Measurements from ENCODE around the gene PRICKLE2. TPM values are rescaled to one million over a fixed set of nuclear protein-coding genes. Genes with fewer than 3 reads are reported as not detected.

Gene PRICKLE2
- total RNA-seq, 1 donor from 2014 or later: not detected

GRCh38 chr3:64262574-64263114 is 37.4 kb upstream of the PRICKLE2 start:
- H3K27ac Mint-ChIP-seq: no peak overlapping the region
- no peak overlapping the region for H3K4me3 Mint-ChIP-seq
- no peak for DNase-seq (ENCODE audit: low spot score)
- intact Hi-C loops (cut with micrococcal nuclease): no loop called here
- H3K27me3 Mint-ChIP-seq (ENCODE audit: insufficient read depth): peaks cover 11% of the 10 kb centered on the region
- no peaks in the 10 kb centered on the region for H3K36me3 Mint-ChIP-seq (ENCODE audit: low read depth)
- no peaks in the 10 kb centered on the region for H3K9me3 Mint-ChIP-seq
- H3K4me1 Mint-ChIP-seq (ENCODE audit: low read depth): no peaks in the 10 kb centered on the region

- Mint-ChIP-seq H3K36me3 (ENCODE audit: low read depth) (no peaks in the 10 kb centered on the region), H3K4me3 (no peak overlapping the region), H3K9me3 (no peaks in the 10 kb centered on the region), H3K27ac (no peak overlapping the region), H3K27me3 (ENCODE audit: insufficient read depth) (no peaks in the 10 kb centered on the region), H3K4me1 (ENCODE audit: low read depth) (no peaks in the 10 kb centered on the region)
- intact Hi-C loops (cut with micrococcal nuclease): no loop called here
- no peak for DNase-seq (ENCODE audit: low spot score)
These were observed 35.2 kb upstream of the PRICKLE2 start for GRCh38 chr3:64260431-64260830.

GRCh38 chr3:64259636-64260035 is 34.4 kb upstream of the PRICKLE2 start:
- no peaks in the 10 kb centered on the region for H3K36me3 Mint-ChIP-seq (ENCODE audit: low read depth)
- H3K9me3 Mint-ChIP-seq: no peaks in the 10 kb centered on the region
- no peaks in the 10 kb centered on the region for H3K27me3 Mint-ChIP-seq (ENCODE audit: insufficient read depth)
- H3K27ac Mint-ChIP-seq: no peak overlapping the region
- no peak overlapping the region for H3K4me3 Mint-ChIP-seq
- no peak for DNase-seq (ENCODE audit: low spot score)
- intact Hi-C loops (cut with micrococcal nuclease): no loop called here
- H3K4me1 Mint-ChIP-seq (ENCODE audit: low read depth): no peaks in the 10 kb centered on the region

DNA sequence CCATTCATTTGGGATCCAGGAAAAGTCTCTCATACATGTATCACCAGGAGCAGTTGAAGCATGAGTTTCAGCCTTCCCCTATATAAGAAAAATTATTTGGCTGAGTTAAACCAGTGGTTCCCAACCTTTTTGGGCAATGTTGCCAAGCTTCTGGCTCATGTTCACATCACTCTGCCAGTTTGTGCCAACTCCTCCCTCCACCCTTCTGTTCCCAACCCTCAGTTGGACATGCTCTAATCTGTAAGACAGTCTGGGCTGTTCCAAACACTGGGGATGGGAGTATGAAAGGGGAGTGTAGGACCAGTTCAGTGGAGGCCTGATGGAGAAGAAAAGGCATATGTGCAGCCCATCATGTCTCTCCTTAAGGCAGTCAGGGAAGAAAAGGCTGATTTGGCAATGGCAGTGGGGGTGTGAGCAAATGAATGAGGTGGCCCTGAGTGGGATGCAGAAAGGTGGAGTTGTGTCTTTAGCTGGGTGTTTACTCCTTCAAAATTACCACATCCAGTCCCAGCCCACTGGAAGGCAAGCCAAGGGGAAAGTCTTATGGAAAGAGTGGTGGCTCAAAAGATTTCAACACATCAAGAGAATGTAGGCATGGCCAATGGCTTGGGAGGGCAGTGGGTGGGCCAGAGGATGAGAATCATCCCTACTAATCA is 32.0 kb upstream of the PRICKLE2 start:
- H3K27me3 Mint-ChIP-seq (ENCODE audit: insufficient read depth): no peaks in the 10 kb centered on the region
- no peaks in the 10 kb centered on the region for H3K4me1 Mint-ChIP-seq (ENCODE audit: low read depth)
- no peaks in the 10 kb centered on the region for H3K36me3 Mint-ChIP-seq (ENCODE audit: low read depth)
- no peak overlapping the region for H3K27ac Mint-ChIP-seq
- no peaks in the 10 kb centered on the region for H3K9me3 Mint-ChIP-seq
- no peak for DNase-seq (ENCODE audit: low spot score)
- intact Hi-C loops (cut with micrococcal nuclease): no loop called here
- H3K4me3 Mint-ChIP-seq: no peak overlapping the region

DNA sequence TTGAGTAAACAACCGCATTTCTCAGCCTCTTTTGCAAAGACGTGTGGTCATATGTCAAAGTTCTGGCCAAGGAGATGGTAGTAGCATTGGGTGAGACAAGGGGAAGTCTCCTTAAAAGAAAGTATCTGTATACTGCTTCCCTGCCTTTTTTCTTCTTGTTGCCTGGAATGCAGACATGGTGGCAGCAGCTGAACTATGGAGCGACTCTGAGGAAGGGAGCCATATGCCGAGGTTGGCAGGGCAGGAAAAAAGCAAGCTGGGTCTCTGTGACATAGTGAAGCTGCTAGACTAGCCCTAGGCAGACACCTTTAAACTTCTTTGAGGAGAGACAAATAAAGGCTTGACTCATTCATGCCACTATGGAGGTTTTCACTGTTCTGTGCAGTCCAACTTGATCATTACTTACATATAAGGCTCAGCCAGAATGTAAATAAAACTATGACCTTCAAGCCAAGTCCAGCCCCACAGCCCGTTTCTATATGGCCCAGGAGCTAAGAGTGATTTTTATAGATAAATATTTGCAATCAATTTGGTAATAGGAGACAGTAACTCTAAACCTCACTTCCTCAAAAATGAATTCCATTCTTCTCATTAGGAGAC is 30.6 kb upstream of the PRICKLE2 start:
- no peaks in the 10 kb centered on the region for H3K9me3 Mint-ChIP-seq
- H3K27me3 Mint-ChIP-seq (ENCODE audit: insufficient read depth): no peaks in the 10 kb centered on the region
- H3K27ac Mint-ChIP-seq: no peak overlapping the region
- no peak overlapping the region for H3K4me3 Mint-ChIP-seq
- intact Hi-C loops (cut with micrococcal nuclease): no loop called here
- H3K4me1 Mint-ChIP-seq (ENCODE audit: low read depth): no peaks in the 10 kb centered on the region
- H3K36me3 Mint-ChIP-seq (ENCODE audit: low read depth): no peaks in the 10 kb centered on the region
- no peak for DNase-seq (ENCODE audit: low spot score)

DNA sequence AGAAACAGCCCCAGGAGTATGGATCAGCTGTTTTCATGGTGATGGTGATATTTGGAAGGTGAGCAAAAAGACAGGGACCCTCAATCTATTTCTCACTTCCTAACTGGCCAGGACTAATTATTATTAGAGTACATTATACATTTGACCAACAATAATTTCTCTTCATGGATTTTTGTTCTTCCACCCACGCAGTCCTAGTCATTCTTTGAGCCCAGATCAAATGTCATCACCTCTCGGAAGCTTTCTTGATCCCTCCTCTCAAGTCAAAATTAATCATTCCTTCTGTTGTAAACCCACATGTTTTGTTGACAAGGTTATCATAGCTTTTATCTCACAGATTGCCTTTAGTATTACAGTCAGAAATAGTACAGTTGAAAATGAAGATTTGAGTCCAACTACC is 29.2 kb upstream of the PRICKLE2 start:
- intact Hi-C loops (cut with micrococcal nuclease): no loop called here
- Mint-ChIP-seq H3K4me1 (ENCODE audit: low read depth) (no peaks in the 10 kb centered on the region), H3K36me3 (ENCODE audit: low read depth) (no peaks in the 10 kb centered on the region), H3K4me3 (no peak overlapping the region), H3K9me3 (no peaks in the 10 kb centered on the region), H3K27ac (no peak overlapping the region), H3K27me3 (ENCODE audit: insufficient read depth) (no peaks in the 10 kb centered on the region)
- DNase-seq (ENCODE audit: low spot score): no peak

GRCh38 chr3:64253689-64254088 is 28.4 kb upstream of the PRICKLE2 start:
- Mint-ChIP-seq H3K27ac (no peak overlapping the region), H3K36me3 (ENCODE audit: low read depth) (no peaks in the 10 kb centered on the region), H3K27me3 (ENCODE audit: insufficient read depth) (no peaks in the 10 kb centered on the region), H3K4me3 (no peak overlapping the region), H3K4me1 (ENCODE audit: low read depth) (no peaks in the 10 kb centered on the region), H3K9me3 (no peaks in the 10 kb centered on the region)
- DNase-seq (ENCODE audit: low spot score): no peak
- intact Hi-C loops (cut with micrococcal nuclease): no loop called here

- intact Hi-C loops (cut with micrococcal nuclease): no loop called here
- H3K27ac Mint-ChIP-seq: no peak overlapping the region
- H3K4me1 Mint-ChIP-seq (ENCODE audit: low read depth): no peaks in the 10 kb centered on the region
- H3K9me3 Mint-ChIP-seq: no peaks in the 10 kb centered on the region
- H3K4me3 Mint-ChIP-seq: no peak overlapping the region
- no peaks in the 10 kb centered on the region for H3K27me3 Mint-ChIP-seq (ENCODE audit: insufficient read depth)
- H3K36me3 Mint-ChIP-seq (ENCODE audit: low read depth): no peaks in the 10 kb centered on the region
- DNase-seq (ENCODE audit: low spot score): no peak
These were observed 25.8 kb upstream of the PRICKLE2 start for GRCh38 chr3:64251019-64251418.

GRCh38 chr3:64247991-64248646 is 22.9 kb upstream of the PRICKLE2 start:
- no peaks in the 10 kb centered on the region for H3K4me1 Mint-ChIP-seq (ENCODE audit: low read depth)

DNA sequence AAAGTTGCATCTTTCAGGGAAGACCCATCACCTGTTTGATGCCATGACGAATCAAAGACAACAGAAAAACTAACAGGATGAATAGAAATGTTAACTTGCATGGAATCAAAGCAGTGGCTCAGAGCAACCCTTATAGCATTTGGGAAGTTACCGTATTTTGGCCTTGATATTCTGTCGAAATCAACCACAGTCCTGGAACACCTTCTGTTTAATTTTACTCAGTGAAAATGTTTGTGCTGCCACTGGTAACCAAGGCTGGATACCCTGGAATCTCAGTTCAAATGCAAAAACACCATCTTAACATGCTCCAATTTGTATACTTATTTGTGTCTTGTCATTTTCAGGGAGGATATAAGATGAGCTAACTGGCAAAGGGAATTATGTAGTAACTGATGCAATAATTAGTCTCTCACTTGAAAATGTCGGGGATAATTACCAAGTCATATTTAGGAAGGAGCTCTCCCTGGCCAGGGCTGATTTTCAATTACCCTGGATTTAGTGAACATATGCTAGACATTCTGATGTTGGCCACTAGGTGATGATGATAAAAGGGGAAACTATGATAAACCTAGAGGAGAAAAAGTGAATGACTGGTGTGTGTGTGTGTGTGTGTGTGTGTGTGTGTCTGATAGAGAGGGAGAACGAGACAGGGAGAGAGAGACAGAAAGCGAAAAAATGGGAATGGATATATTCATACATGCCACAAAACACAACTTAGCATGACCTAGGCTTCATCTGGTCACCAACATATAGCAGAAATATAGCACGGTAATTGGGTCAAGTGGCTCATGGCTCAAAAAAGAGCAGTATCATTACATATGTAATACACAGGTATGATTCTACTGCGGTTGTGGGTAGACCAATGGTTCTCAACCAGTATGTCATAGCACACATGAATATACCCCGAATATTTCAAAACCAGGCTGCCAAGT is 19.0 kb upstream of the PRICKLE2 start:
- H3K36me3 Mint-ChIP-seq (ENCODE audit: low read depth): no peaks in the 10 kb centered on the region
- no peak for DNase-seq (ENCODE audit: low spot score)
- no peak overlapping the region for H3K4me3 Mint-ChIP-seq
- no peak overlapping the region for H3K27ac Mint-ChIP-seq
- no peaks in the 10 kb centered on the region for H3K9me3 Mint-ChIP-seq
- no peaks in the 10 kb centered on the region for H3K27me3 Mint-ChIP-seq (ENCODE audit: insufficient read depth)
- no peaks in the 10 kb centered on the region for H3K4me1 Mint-ChIP-seq (ENCODE audit: low read depth)
- intact Hi-C loops (cut with micrococcal nuclease): no loop called here

More at GRCh38 chr3:64247991-64248646, 22.9 kb upstream of the PRICKLE2 start:
- H3K36me3 Mint-ChIP-seq (ENCODE audit: low read depth): no peaks in the 10 kb centered on the region
- no peak for DNase-seq (ENCODE audit: low spot score)
- intact Hi-C loops (cut with micrococcal nuclease): no loop called here
- H3K27ac Mint-ChIP-seq: no peak overlapping the region
- H3K27me3 Mint-ChIP-seq (ENCODE audit: insufficient read depth): no peaks in the 10 kb centered on the region
- no peaks in the 10 kb centered on the region for H3K9me3 Mint-ChIP-seq
- H3K4me3 Mint-ChIP-seq: no peak overlapping the region

DNA sequence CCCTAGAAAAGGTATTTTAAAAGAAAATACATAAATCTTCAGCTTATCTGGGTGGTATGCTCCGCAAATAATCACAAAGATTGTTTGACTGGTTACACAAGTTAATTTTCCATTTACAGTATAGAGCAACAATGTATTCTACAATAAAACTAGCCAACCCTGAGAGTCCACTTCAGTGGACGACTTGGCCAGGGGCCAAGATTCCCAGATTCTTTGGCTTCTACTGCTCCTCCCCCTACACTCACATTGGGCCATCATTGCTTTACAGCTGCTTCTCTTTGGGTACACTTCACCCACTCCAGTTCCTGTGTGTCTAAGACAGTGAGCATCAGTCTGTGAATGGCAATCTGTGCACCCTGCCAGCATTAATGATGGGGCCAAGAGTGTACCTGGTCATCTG is 17.2 kb upstream of the PRICKLE2 start:
- no peak for DNase-seq (ENCODE audit: low spot score)
- H3K9me3 Mint-ChIP-seq: no peaks in the 10 kb centered on the region
- no peaks in the 10 kb centered on the region for H3K4me1 Mint-ChIP-seq (ENCODE audit: low read depth)
- H3K36me3 Mint-ChIP-seq (ENCODE audit: low read depth): no peaks in the 10 kb centered on the region
- H3K4me3 Mint-ChIP-seq: no peak overlapping the region
- H3K27me3 Mint-ChIP-seq (ENCODE audit: insufficient read depth): no peaks in the 10 kb centered on the region
- intact Hi-C loops (cut with micrococcal nuclease): no loop called here
- no peak overlapping the region for H3K27ac Mint-ChIP-seq

DNA sequence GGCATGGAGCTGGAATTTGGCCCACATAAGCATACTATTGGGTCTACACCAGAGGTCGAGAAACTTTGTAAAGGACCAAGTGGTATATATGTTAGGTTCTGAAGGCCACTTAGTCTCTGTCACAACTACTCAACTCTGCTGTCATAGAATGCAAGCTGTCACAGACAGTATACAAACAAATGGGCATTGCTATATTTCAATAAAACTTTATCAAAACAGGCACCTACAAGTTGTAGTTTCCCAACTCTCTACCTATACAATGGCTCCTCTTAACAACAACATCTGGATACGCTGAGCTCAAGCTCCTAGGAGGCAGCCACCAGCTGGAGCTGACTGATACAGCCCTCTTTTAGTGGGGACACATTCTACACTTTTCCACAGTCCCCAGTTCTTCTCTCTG is 15.7 kb upstream of the PRICKLE2 start:
- Mint-ChIP-seq H3K27me3 (ENCODE audit: insufficient read depth) (no peaks in the 10 kb centered on the region), H3K9me3 (no peaks in the 10 kb centered on the region), H3K4me1 (ENCODE audit: low read depth) (no peaks in the 10 kb centered on the region), H3K27ac (no peak overlapping the region), H3K4me3 (no peak overlapping the region), H3K36me3 (ENCODE audit: low read depth) (no peaks in the 10 kb centered on the region)
- intact Hi-C loops (cut with micrococcal nuclease): no loop called here
- DNase-seq (ENCODE audit: low spot score): no peak

Data from activated T-helper 1 cell treated with anti-CD3 and anti-CD28 coated beads, Interleukin-12 subunit alpha, Interleukin-12 subunit beta, Interleukin-2, Interleukin-4 antibody, amounts not matched to agents 30 ng/mL and 10 ng/mL and 1 ng/mL, durations not matched to agents 14 hours and 24 hours and 36 hours (primary cell).